Glomerular visceral epithelial cell (primary cell): Measurements from ENCODE around the gene FBXW8.

Experiments used
- DNase-seq: peaks from one replicate; pipeline ENCODE4 v3.0.0-alpha.2; 2016; ENCODE audit errors: extremely low spot score

Gene FBXW8

DNA sequence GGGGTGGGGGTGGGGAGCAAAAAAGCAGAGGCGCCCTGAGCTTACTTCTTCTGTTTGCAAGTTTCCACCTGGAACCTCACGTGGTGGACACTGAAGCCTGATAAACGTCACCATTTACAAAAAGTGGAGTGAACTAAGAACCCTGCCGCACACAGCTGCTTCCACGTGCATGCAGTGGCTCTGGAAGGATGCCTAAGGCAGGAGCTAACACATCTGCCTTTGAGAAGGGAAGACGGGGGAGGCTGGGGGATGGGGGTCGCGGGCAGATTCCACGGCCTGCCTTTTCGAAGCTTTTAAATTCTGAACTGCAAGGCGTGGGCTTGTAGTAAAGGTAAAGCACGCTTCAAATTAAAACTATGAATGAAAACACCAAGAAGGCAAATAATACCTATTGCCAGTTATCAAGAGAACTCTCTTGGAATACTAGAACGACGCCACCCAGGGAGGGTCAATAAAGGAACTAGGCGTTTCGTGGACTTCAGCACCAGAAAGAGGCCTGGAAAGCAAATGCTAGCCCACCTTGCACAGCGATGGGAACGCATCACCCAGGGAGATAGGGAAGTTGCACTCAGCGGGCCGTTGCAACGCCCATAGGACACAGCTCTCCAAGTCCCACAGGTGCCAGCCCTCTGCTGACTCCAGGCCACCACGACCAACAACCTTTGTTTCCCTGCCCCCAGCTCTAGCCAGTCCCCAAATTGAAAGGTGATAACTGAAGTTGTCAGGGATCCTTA, 126.7 kb downstream of the FBXW8 start:
- DNase-seq, result no peak

GRCh38 chr12:117038023-117038680, 127.4 kb downstream of the FBXW8 start:
- DNase-seq, result no peak

- DNase-seq, result no peak
Observed at GRCh38 chr12:117038919-117039318, 128.2 kb downstream of the FBXW8 start.

DNA sequence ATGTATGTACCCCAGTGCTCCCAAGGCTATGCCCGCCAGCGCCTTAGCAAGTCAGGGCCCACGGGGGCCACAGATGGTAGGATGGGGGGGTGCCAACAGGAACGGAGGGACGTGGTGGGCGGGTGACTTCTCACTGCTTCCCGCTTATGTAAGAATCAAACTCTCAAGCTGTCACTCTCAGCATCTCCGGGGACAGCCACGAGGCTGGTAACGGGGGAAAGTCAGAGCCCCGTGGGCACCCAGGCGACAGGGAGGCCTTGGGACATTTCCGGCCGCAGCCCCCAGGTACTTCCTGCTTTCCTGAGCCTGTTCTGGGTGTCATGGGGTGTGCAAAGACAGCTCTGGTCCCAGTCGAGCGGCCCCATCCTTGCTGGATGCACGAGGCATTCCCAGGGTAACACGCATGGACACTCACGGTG, 129.2 kb downstream of the FBXW8 start:
- DNase-seq, result no peak

GRCh38 chr12:117040496-117040895, 129.7 kb downstream of the FBXW8 start:
- no peak for DNase-seq

DNA sequence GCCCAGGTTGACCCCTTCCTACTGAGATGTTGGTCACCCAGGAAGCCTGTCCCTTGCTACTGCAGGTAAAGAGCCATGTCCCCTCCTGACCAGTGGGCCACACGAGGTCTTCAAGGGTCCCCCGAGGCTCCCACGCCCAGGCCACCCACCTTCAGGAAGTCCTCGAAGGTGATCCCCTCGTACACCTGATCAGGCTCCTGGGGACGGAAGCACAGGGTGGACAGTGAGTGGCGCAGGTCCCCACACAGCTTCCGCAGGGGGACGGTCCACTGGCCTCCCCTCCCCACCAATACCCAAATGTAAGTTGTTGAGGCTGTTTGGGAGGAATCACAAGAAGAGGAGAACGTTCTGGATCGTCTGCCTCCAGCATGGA, 131.0 kb downstream of the FBXW8 start:
- no peak for DNase-seq

- no peak for DNase-seq
Observed at GRCh38 chr12:117042171-117042842, 131.6 kb downstream of the FBXW8 start.

- DNase-seq, result no peak
Observed at GRCh38 chr12:117042862-117043261, 132.1 kb downstream of the FBXW8 start.

GRCh38 chr12:117044311-117044710, 133.6 kb downstream of the FBXW8 start:
- DNase-seq, result no peak

DNA sequence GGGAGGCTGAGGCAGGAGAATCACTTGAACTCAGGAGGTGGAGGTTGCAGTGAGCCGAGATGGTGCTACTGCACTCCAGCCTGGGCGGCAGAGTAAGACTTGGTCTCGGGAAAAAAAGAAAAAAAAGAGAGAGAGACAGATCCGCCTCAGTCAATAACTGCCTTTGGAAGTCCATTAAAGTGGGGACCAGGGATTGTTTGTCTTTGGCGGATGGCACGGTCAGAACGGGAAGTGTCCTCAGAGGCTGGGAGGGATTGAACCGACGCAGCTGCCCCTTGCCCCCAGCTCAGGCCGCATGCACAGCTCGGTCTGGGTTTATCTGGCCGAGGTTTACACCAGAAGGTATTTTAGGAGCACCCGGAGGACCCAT, 134.0 kb downstream of the FBXW8 start:
- DNase-seq, result no peak

DNA sequence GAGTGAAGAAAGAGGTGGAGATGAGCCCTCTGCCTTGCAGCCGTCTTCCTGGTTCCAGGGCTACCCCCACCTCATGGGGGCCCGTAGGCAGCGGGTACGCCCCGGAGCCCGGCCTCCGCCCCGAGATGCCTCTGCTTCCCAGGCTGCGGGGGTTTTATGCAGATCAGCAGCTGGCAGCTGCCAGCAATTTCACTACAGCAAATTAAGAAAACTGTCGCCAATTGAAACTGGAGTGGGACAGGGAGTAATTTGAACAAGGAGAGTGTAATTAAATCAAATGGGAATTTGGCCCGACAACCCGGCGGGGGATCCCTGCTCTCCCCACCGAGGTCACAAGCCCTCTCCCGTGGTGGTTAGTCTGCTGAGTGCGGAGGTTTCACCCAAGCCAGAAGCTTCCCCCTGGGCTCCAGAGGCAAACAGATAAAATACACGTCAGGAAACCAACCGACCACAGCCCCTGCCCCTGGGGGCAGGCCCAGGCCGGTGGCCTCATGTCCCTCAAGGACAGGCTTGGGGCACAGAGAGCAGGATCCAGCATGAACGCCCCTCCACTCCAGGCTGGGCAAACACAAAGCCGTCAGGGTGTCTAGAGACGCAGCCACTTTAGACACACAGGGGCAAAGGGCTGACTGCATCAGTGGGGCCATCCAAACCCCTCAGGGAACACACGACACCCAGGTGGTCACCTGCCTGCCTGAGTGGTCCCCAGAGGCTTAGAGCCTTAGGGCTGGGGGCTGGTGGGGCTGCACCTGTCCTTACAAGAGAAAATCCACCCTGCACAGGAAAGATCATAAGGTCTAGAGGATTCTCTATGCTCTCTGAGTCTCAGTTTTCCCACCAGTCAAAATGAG, 134.6 kb downstream of the FBXW8 start:
- DNase-seq, result no peak

DNA sequence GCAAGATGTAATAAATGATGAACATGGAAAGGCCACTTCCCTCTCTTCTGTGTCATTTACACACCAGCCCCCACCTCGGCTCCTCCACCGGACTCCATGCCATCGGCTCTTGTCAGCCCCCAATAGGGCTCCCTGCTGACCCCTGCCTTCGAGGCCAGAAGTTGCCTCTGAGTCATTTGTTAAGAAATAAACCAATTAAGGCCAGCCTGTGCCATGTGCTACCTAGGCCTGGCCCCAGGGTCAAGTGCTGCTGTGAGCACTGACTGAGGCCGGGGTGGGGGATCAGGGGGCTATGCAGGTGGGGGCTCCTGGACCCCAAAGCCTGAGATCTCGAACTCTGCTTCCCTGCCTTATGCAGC, 135.2 kb downstream of the FBXW8 start:
- no peak for DNase-seq

GRCh38 chr12:117046425-117046824, 135.7 kb downstream of the FBXW8 start:
- DNase-seq, result no peak

- no peak for DNase-seq
Observed at GRCh38 chr12:117046861-117047530, 136.2 kb downstream of the FBXW8 start.

- DNase-seq, result peak; percentile 17
Observed at GRCh38 chr12:117047810-117048584, 137.2 kb downstream of the FBXW8 start.

GRCh38 chr12:117048585-117048904, 137.8 kb downstream of the FBXW8 start:
- no peak for DNase-seq

DNA sequence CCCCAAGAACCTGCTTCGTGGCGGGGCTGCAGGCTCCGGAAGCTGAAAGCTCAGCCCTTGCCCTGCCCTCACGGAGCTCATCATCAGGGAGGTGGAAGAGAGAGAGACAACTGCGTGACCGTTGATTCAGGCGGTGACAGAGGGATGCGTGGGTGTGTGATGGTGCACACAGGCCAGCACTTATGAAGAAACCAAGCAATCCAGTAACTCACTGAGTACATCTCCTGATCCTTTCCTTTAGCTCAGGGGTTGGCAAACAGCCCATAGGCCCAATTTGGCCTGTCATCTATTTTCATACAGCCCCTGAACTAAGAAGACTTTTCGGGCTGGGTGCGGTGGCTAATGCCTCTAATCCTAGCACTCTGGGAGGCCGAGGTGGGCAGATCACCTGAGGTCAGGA, 138.5 kb downstream of the FBXW8 start:
- no peak for DNase-seq

DNA sequence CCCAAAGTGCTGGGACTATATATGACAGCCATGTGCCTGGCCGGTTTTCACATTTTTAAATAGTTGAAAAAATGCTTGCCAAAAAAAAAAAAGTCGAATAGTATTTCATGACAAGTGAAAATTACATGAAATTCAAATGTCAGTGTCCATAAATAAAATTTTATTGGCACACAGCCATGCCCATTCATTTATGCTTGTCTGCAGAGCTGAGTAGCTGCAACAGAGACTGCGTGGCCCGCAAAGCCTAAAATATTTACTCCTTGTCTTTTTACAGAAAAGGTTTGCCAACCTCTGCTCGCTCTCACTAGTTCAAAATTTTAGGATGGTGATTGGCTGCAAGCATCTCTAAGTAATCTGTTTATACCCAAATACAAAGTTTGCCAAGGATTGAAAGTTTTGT, 139.3 kb downstream of the FBXW8 start:
- DNase-seq, result no peak

- no peak for DNase-seq
Observed at GRCh38 chr12:117051380-117051779, 140.6 kb downstream of the FBXW8 start.

- no peak for DNase-seq
Observed at GRCh38 chr12:117052386-117053049, 141.8 kb downstream of the FBXW8 start.

DNA sequence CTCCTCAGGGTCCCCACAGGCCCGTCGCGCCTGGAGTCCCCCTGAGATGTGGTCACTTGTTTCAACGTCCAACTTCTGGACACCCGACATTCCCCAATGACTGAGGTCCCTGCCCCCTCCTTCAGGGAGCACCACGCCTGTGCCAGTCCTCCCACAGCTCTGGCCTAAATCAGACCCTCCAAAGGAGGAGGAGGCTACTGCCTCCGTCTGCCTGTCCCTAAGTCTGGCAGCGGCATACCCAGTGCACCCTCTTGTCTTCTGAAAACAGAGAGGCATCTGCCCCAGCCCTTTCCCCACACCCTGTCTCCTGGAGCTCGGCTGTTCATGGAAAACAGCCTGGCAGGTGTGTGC, 142.3 kb downstream of the FBXW8 start:
- DNase-seq, result no peak
